Testis (tissue), 3 donors: ENCODE measurements around the gene HOXA7. TPM values are rescaled to one million over a fixed set of nuclear protein-coding genes. Genes with fewer than 3 reads are reported as not detected.

Source experiments
- DNase-seq: peaks from one replicate; pipeline ENCODE4 v3.0.0-alpha.2; 2019
- H3K27ac ChIP-seq, 2 donors: fragments of 200-600 bp; sonication (generic); one replicate each; pipeline ENCODE4 v1.5.1; 2019
- H3K27me3 ChIP-seq: fragments of 200-600 bp; sonication (generic); one replicate; pipeline ENCODE4 v1.5.1; 2019
- H3K36me3 ChIP-seq: fragments of 200-600 bp; sonication (generic); one replicate; pipeline ENCODE4 v1.5.1; 2017; ENCODE audit warnings: low read depth; ENCODE audit errors: missing control alignments
- H3K4me1 ChIP-seq: fragments of 200-600 bp; sonication (generic); one replicate; pipeline ENCODE4 v1.5.1; 2019
- H3K4me3 ChIP-seq, 2 donors: fragments of 200-600 bp; sonication (generic); one replicate each; pipeline ENCODE4 v1.5.1; 2017 to 2019
- H3K9me3 ChIP-seq: fragments of 200-600 bp; sonication (generic); one replicate; pipeline ENCODE4 v1.5.1; 2017
- CTCF ChIP-seq, 3 experiments: fragments of 450-650 bp in 2 of 3; fragments of 200-600 bp in 1 of 3; sonication (generic) in 1 of 3; IDR thresholded peaks; one replicate each; pipeline ENCODE4 v1.5.1; 2016 to 2019; ENCODE audit warnings: antibody characterized with exemption in 3 of 3, mild to moderate bottlenecking in 2 of 3, moderate library complexity in 1 of 3
- POLR2A ChIP-seq: fragments of 450-650 bp; IDR thresholded peaks from one replicate; pipeline ENCODE4 v1.6.1; 2017; ENCODE audit warnings: antibody characterized with exemption, mild to moderate bottlenecking, moderate library complexity
- WGBS, 2 donors: methylation state at CpG; one replicate each; pipeline ENCODE4 v1.1.5; 2018; 5-methylcytosine and 5-hydroxymethylcytosine counted together
- intact Hi-C: fragments of 100-400 bp; cut with DNase I; formaldehyde crosslinking; loops from one replicate; pipeline ENCODE4 v1.15.1; 2023; ENCODE audit warnings: low total_unique reads
- polyA plus RNA-seq: library from polyadenylated mRNA; stranded (reverse); fragments of 350-450 nt; fragmentation: Illumina TruSeq; extraction: RNeasy Lipid Tissue Mini Kit (QIAGEN cat#74804); gene quantifications from one replicate; pipeline ENCODE4 v1.2.3, GENCODE V29; 2014; ENCODE audit warnings: low read depth, low replicate concordance; ENCODE audit not compliant: insufficient read depth
- total RNA-seq, 2 donors: library from RNA; depleted of rRNA; stranded (reverse); fragments of >200 nt; gene quantifications; one replicate each; pipeline ENCODE4 v1.2.3, GENCODE V29; 2016

Gene HOXA7
- total and polyA plus RNA-seq, 3 donors from 2014 or later, result 3.1 to 13.1 (median 7.8) TPM

GRCh38 chr7:27200761-27201579, 44.5 kb upstream of the HOXA7 start:
- TF ChIP-seq POLR2A (no peak), CTCF (IDR thresholded peaks at IDR 0.05) (no peak)
- Histone ChIP-seq H3K4me1 (peaks cover 10% of the 10 kb centered on the region), H3K9me3 (no peaks in the 10 kb centered on the region), H3K4me3 (no peak overlapping the region), H3K36me3 (no peaks in the 10 kb centered on the region), H3K27ac (no peak overlapping the region), H3K27me3 (peaks cover 3% of the 10 kb centered on the region)
- WGBS, 2 donors, result 14 to 30% methylated on average over 13 to 14 of the region's 14 CpGs
- intact Hi-C loops, result no loop called here
- DNase-seq, result no peak

- no peak within 1 kb of the TSS for H3K27ac ChIP-seq
Measured at GRCh38 chr7:27199849-27200760, 43.6 kb upstream of the HOXA7 start, which contains the start of gene HOXA13. HOXA13 (minus strand) TSS chr7:27200091; CDS start chr7:27200077, 14 bp downstream.

GRCh38 chr7:27198871-27199801, 42.7 kb upstream of the HOXA7 start:
- intact Hi-C loops, result loop anchor here (10.0 kb wide), 2 partner anchors 736 to 886 kb away; no protein-coding TSS in a partner anchor
- no peak overlapping the region for H3K27ac ChIP-seq

More at GRCh38 chr7:27199849-27200760, 43.6 kb upstream of the HOXA7 start, which contains the start of gene HOXA13:
- no peaks in the 10 kb centered on the region for H3K27me3 ChIP-seq
- peak within 1 kb of the TSS; percentile 9 to 21 for H3K4me3 ChIP-seq
- TF ChIP-seq CTCF (IDR thresholded peaks at IDR 0.05), result no peak
- H3K4me1 ChIP-seq, result peaks cover 5% of the 10 kb centered on the region
- no peaks in the 10 kb centered on the region for H3K9me3 ChIP-seq
- DNase-seq, result no peak
- intact Hi-C loops, result loop anchor here (10.0 kb wide), 2 partner anchors 735 to 885 kb away; no protein-coding TSS in a partner anchor
- H3K36me3 ChIP-seq, result no peaks in the 10 kb centered on the region
- WGBS, 2 donors, result 4% methylated on average over 15 to 37 of the region's 99 CpGs

More at GRCh38 chr7:27198871-27199801, 42.7 kb upstream of the HOXA7 start:
- no peak for DNase-seq
- no peak for TF ChIP-seq POLR2A
- no peak for TF ChIP-seq CTCF (IDR thresholded peaks at IDR 0.05)
- Histone ChIP-seq H3K4me3 (no peak overlapping the region), H3K36me3 (no peaks in the 10 kb centered on the region), H3K27me3 (no peaks in the 10 kb centered on the region), H3K4me1 (no peaks in the 10 kb centered on the region), H3K9me3 (no peaks in the 10 kb centered on the region)
- 3 to 4% methylated on average over 17 to 54 of the region's 93 CpGs for WGBS, 2 donors
